SH-SY5Y (cell line): Measurements from ENCODE around the gene AP1S3.

Experiments
- GATA2 ChIP-seq: IDR thresholded peaks from 2 replicates; pipeline ENCODE4 v1.6.1; 2011; ENCODE audit warnings: mild to moderate bottlenecking, low read depth, low read length
- GATA3 ChIP-seq: IDR thresholded peaks from 2 replicates; pipeline ENCODE4 v1.6.1; 2011; ENCODE audit warnings: low read depth, mild to moderate bottlenecking, low read length, moderate library complexity

GRCh38 chr2:223813329-223813728 lies 24.1 kb downstream of the AP1S3 start:
- no peak for TF ChIP-seq GATA2
- no peak for TF ChIP-seq GATA3
